Panc1 (cell line): ENCODE results near the gene MAML1. TPM values are rescaled to one million over a fixed set of nuclear protein-coding genes. Genes with fewer than 3 reads are reported as not detected.

Experiments
- ATAC-seq: fragments of 200-7000 bp; cut with Tn5 transposase; 2 replicates; pipeline ENCODE4 v1.9.1; 2020; ENCODE audit warnings: mild to moderate bottlenecking, moderate library complexity
- BruUV-seq: library from RNA; stranded (reverse); fragments of 400-500 nt; replicated peaks from 2 replicates; lab custom pipeline; 2021; lab: Mats Ljungman, UMichigan
- CTCF ChIA-PET: fragments of 300-600 bp; sonication (Branson Sonifier 250); formaldehyde crosslinking; loops from one replicate; lab custom pipeline; 2022; ENCODE audit warnings: antibody characterized with exemption; lab: Charles Lee
- POLR2A ChIA-PET: fragments of 300-600 bp; sonication (Branson Sonifier 250); formaldehyde crosslinking; loops from one replicate; lab custom pipeline; 2022; ENCODE audit warnings: antibody characterized with exemption; lab: Charles Lee
- DNase-seq: peaks from one replicate; pipeline ENCODE4 v3.0.0-alpha.2; 2010; ENCODE audit warnings: low read depth, low spot score
- H3K27ac ChIP-seq: 2 replicates; pipeline ENCODE4 v1.5.1; 2011; ENCODE audit warnings: mild to moderate bottlenecking, low read length, inconsistent platforms
- H3K27me3 ChIP-seq: fragments of 200-500 bp; sonication (Bioruptor generic); 2 replicates; pipeline ENCODE4 v1.6.0; 2014; ENCODE audit warnings: low read length, inconsistent platforms; ENCODE audit not compliant: control insufficient read depth, insufficient read depth
- H3K36me3 ChIP-seq: fragments of 200-500 bp; sonication (Bioruptor generic); 2 replicates; pipeline ENCODE4 v1.5.1; 2014; ENCODE audit warnings: inconsistent platforms, mild to moderate bottlenecking, low read length, moderate library complexity; ENCODE audit not compliant: control insufficient read depth, insufficient read depth
- H3K4me1 ChIP-seq: 2 replicates; pipeline ENCODE4 v1.5.1; 2011; ENCODE audit warnings: inconsistent platforms, mild to moderate bottlenecking, low read length, moderate library complexity; ENCODE audit not compliant: control insufficient read depth, insufficient read depth
- H3K4me3 ChIP-seq, 2 experiments: 2 replicates each; pipeline ENCODE4 v1.5.1; 2011 to 2012; ENCODE audit warnings: low read depth in 2 of 2, low read length in 2 of 2, mild to moderate bottlenecking in 2 of 2, inconsistent platforms in 1 of 2, moderate library complexity in 1 of 2
- H3K9me3 ChIP-seq: fragments of 200-500 bp; sonication (Bioruptor generic); 2 replicates; pipeline ENCODE4 v1.5.1; 2014; ENCODE audit warnings: low read depth, mild to moderate bottlenecking, inconsistent platforms, low read length, moderate library complexity; ENCODE audit not compliant: control insufficient read depth, insufficient read depth
- CTCF ChIP-seq: fragments of 450-650 bp; IDR thresholded peaks from 2 replicates; pipeline ENCODE4 v1.5.1; 2017; ENCODE audit warnings: mild to moderate bottlenecking
- POLR2AphosphoS5 ChIP-seq: IDR thresholded peaks from 2 replicates; pipeline ENCODE4 v1.6.1; 2012; ENCODE audit warnings: mild to moderate bottlenecking, low read depth, low read length, moderate library complexity
- REST ChIP-seq, 2 experiments: IDR thresholded peaks; 2 replicates each; pipeline ENCODE4 v1.6.1; 2011 to 2012; ENCODE audit warnings: low read depth in 2 of 2, control low read depth in 1 of 2, low read length in 1 of 2, mild to moderate bottlenecking in 1 of 2, moderate library complexity in 1 of 2; ENCODE audit not compliant: insufficient read depth in 1 of 2
- SIN3A ChIP-seq: IDR thresholded peaks from 2 replicates; pipeline ENCODE4 v1.6.1; 2012; ENCODE audit warnings: low read depth, mild to moderate bottlenecking, low read length, moderate library complexity, borderline replicate concordance; ENCODE audit not compliant: insufficient read depth
- TCF7L2 ChIP-seq: IDR thresholded peaks from 2 replicates; pipeline ENCODE4 v1.6.1; 2011; ENCODE audit warnings: mild to moderate bottlenecking, low read depth, low read length, inconsistent platforms
- in situ Hi-C: cut with HindIII; loops from 2 replicates; pipeline ENCODE4 v1.10.0; 2016; ENCODE audit warnings: low sequenced_read_pairs, low pct_unique_long_range_greater_than_20kb
- intact Hi-C: fragments of 100-400 bp; cut with micrococcal nuclease; formaldehyde crosslinking; loops from one replicate; pipeline ENCODE4 v1.10.0; 2022; ENCODE audit not compliant: unreplicated experiment
- total RNA-seq: library from RNA; stranded (reverse); gene quantifications from one replicate; pipeline ENCODE4 v1.2.1, GENCODE V29; 2021; ENCODE audit not compliant: unreplicated experiment

The MAML1 gene
- total RNA-seq, 1 experiment from 2014 or later, result 31.3 TPM

GRCh38 chr5:179780362-179780761 is 47.7 kb downstream of the MAML1 start:
- Histone ChIP-seq H3K4me3 (no peak overlapping the region), H3K9me3 (no peaks in the 10 kb centered on the region), H3K27ac (no peak overlapping the region), H3K36me3 (no peaks in the 10 kb centered on the region), H3K27me3 (no peaks in the 10 kb centered on the region), H3K4me1 (no peaks in the 10 kb centered on the region)
- BruUV-seq, result no TSS peak
- ATAC-seq (no peak), DNase-seq (no peak)
- intact Hi-C loops (no loop called here), in situ Hi-C loops (no loop called here)
- CTCF ChIA-PET, result no interaction called here
- POLR2A ChIA-PET, result interaction anchor here (0.7 kb wide), 1 partner anchor 14 kb away, joined by 3 read pairs; the partner anchor contains the start of gene LTC4S
- TF ChIP-seq CTCF (no peak), POLR2AphosphoS5 (no peak)

GRCh38 chr5:179781846-179782245 is 49.2 kb downstream of the MAML1 start:
- ChIA-PET CTCF (no interaction called here), POLR2A (no interaction called here)
- in situ Hi-C loops, result no loop called here
- no TSS peak for BruUV-seq
- Histone ChIP-seq H3K4me3 (no peak overlapping the region), H3K27ac (no peak overlapping the region), H3K27me3 (no peaks in the 10 kb centered on the region), H3K36me3 (no peaks in the 10 kb centered on the region), H3K9me3 (no peaks in the 10 kb centered on the region), H3K4me1 (no peaks in the 10 kb centered on the region)
- ATAC-seq (no peak), DNase-seq (no peak)
- intact Hi-C loops, result no loop called here
- no peak for TF ChIP-seq TCF7L2
- no peak for TF ChIP-seq POLR2AphosphoS5
- no peak for TF ChIP-seq SIN3A
- TF ChIP-seq REST (IDR thresholded peaks at IDR 0.05; ENCODE audit: insufficient read depth in 1 of 2, low read depth in 2 of 2, low read length in 1 of 2), result no peak
- TF ChIP-seq CTCF, result no peak
